Stimulated activated CD4-positive, alpha-beta T cell treated with anti-CD3 and anti-CD28 coated beads, Interleukin-2, amount 100 ng/mL, for 4 hours (primary cell): ENCODE results near the gene BAZ1A.
"Not testable (repeated sequence)": the region's sequence is repeated elsewhere in the genome, so short reads cannot be mapped to it uniquely, and the experiment has no call there.

Source experiments
- DNase-seq: peaks from one replicate; pipeline ENCODE4 v3.0.0-alpha.2; 2020; ENCODE audit warnings: low read depth

Gene BAZ1A

DNA sequence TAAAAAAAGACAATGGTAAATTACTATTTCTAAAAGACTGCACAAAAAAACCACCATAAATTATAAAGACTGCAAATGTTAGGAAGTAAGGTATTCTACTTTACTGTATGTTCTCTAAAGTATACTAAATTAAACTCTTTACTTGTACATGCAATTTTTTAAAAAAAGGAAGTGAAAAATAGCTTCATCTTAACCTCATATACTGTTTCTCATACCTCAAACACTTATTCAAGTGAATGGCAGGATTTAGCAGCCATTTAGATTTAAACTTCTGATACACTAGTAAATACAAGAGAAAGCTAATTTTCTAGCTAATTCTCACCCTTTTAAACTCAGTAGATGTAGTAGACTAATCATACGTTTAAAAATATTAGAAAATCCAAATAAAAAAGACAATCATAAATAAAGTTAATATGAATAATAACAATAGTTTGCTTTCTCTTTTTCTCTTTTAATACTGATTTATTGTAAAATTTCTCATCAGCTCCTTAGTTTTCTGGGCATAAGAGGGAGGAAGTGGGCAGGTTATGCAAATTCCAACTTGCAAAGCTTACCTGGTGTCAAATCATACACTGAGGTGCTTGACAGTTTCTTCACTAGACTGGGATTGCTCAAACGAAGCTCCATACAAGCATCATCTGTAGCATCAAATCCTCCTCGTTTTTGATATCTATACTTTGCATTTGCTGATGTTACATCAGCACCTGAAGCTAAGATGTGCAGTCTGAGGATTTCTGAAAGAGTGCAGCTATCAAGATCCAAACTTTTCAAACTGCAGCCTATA, 89.7 kb downstream of the BAZ1A start:
- no peak for DNase-seq

DNA sequence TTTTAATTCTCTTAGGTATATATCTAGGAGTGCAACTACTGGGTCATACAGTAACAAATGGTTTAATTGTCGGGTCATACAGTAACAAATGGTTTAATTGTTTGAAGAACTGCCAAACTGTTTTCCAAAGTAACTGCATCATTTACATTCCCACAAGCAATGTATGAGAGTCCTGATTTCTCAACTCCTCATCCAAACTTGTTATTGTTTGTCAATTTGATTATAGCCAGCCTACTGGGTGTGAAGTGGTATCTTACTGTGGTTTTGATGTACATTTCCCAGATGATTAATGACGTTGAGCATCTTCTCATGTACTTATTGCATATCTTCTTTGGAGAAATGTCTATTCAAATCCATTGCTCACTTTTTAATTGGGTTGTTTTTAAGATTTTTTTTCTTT, 93.1 kb downstream of the BAZ1A start:
- no peak for DNase-seq

DNA sequence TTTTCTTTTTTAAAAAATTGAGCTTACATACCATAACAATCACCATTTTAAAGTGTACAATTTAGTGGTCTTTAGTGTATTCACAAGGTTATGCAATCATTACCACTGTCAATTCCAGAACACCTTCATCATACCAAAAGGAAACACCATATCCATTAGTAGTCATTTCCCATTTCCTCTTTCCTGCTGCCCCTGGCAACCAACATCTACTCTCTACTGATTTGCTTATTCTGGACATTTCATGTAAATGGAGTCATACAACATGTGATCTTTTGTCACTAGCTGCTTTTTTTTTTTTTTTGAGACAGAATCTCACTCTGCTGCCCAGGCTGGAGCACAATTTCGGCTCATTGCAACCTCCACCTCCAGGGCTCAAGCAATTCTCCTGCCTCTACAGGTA, 93.9 kb downstream of the BAZ1A start:
- DNase-seq = no peak

DNA sequence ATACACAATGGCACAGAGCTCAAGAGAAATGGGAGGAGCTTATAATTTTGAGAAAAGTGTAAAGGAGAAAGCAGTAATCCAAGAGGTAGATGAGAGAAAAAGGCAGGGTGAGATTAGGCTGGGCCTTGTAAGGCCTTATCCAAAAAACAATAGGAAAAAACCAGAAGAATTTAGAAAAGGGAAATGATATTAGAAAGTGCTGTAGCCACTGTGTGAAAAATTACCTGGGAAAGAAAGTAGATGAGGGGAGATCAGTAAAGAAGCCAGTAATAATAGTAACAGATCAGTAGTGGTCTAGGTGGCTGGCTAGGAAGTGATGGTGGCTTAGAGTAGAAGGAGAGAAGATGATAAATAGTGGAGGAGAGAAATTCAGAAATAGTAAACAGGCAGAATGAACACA, 94.5 kb downstream of the BAZ1A start:
- no peak for DNase-seq

GRCh38 chr14:34778744-34779143, 96.4 kb downstream of the BAZ1A start:
- DNase-seq = no peak

GRCh38 chr14:34776611-34777010, 98.5 kb downstream of the BAZ1A start:
- no peak for DNase-seq

- no peak for DNase-seq
Measured at GRCh38 chr14:34775922-34776321, 99.2 kb downstream of the BAZ1A start.

GRCh38 chr14:34775342-34775741, 99.8 kb downstream of the BAZ1A start:
- DNase-seq = no peak

DNA sequence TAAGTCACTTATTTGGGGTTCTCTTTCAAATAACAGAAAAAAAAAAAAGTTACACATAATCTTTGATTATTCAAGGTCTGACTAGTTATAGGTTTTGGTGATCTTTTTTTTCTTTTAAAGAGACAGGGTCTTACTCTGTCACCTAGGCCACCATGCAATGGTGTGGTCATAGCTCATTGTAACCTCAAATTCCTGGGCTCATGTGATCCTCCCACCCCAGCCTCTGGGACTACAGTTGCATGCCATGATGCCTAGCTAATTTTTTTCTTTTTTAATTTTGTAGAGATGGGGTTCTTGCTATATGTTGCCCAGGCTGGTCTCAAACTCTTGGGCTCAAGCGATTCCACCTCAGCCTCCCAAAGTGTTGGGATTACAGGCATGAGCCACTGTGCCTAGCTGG, 104.3 kb downstream of the BAZ1A start:
- no peak for DNase-seq

DNA sequence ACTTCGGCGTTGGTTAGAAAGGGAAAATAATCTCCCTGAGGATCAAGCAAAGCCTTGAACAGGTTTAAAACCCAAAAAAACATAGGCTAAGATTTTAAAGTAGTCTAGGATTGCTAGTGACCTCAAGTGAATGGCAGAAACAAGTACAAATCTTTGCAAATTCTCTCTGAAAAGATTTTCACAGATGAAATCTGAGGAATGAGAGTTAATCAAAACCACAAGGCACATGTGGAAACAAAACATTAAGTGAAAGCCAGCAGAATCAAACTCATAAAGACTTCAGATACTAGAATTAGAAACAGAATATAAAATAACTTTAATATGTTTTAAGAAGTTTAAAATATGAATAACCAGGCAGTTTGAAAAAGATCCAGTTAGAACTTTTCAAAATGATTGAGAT, 108.6 kb downstream of the BAZ1A start:
- no peak for DNase-seq

DNA sequence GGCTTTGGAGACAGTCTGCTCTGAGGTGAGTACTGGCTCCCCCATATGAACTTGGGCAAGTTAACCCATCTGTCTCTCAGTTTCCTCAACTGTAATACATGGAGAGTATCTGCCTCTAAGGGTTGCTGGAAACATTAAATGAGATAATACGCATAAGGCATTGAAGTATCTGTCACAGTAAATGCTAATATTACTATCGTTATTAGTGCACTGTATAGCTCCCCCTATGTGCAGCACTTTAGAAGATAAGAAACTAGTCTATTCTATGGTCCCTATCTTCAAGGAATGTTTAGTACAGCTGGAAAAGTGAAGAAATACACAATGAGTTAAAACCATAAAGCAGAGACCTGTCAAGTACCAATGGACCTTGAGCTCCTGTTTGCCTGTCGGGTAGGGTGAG, 109.1 kb downstream of the BAZ1A start:
- no peak for DNase-seq

GRCh38 chr14:34755215-34755614, 119.9 kb downstream of the BAZ1A start:
- no peak for DNase-seq

DNA sequence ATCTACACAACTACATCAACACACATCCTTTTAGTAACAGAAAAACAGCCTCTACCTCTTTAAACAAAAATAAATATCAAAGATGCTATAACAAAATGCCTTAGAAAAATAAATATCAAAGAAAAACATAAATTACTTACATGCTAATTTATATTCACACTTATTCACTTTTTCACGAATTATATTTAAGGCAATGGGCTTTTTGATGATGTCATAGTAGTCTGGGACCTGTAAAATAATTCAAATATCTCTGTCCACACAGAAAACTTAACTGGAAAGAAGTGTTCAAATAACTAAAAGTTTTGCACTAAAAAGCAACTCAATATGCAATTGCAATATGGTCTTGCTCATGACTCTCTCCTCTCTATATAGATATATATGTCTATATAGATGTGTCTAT, 120.5 kb downstream of the BAZ1A start:
- DNase-seq = no peak

DNA sequence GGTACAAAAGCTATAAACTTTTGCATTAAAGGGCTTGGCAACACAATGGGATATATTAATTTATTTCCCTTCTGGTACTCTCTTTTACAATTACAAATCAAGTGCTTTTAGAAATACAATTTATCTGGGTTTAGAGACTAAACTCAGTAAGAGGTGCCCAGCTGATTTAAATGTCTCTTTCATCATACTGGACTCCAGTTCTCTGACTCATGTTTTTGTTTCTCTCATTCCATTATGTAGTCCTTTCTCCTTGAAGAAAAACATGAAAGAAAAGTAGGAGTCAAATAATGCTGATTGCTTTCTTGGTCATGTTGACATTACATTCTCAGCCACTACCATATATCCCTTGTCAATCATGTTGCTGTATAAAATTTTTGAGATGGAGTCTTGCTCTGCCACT, 124.5 kb downstream of the BAZ1A start:
- DNase-seq = no peak

DNA sequence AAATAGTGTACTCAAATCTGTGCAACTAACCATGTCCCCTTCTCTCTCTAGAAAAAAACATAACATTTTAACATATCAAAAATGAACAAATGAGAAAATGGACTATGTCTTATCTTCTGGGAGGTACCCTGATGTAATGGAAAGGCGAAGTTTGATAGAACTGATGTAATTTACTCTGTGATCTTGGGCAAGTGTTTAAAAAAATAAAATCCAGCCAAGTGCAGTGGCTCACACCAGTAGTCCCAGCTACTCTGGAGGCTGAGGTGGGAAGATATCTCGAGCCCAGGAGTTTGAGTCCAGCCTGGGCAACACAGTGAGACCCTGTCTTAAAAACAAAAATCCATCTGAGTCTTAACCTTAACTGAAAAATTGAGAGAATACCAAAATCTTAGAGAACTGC, 124.9 kb downstream of the BAZ1A start:
- DNase-seq = no peak

GRCh38 chr14:34749408-34749807, 125.8 kb downstream of the BAZ1A start:
- no peak for DNase-seq

- DNase-seq = no peak
Measured at GRCh38 chr14:34742270-34743115, 132.7 kb downstream of the BAZ1A start.

DNA sequence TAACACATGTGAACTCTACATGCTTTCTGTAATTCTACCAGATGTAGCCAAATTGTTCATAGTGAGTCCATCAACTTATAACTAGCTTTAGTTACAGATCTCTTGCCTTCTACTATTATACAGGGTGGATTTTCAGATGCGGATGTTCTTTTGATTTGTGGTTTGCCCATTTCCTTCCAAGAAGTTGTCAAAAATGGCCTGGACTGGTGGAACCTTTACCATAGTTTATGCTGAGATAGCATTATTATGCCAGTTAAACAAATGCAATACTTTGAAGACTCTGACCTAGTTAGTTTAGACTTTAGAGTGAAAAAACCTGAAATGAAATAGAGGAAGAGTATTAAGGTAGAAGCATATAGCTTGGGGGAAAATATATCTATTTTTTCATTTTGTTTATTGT, 133.3 kb downstream of the BAZ1A start:
- no peak for DNase-seq

DNA sequence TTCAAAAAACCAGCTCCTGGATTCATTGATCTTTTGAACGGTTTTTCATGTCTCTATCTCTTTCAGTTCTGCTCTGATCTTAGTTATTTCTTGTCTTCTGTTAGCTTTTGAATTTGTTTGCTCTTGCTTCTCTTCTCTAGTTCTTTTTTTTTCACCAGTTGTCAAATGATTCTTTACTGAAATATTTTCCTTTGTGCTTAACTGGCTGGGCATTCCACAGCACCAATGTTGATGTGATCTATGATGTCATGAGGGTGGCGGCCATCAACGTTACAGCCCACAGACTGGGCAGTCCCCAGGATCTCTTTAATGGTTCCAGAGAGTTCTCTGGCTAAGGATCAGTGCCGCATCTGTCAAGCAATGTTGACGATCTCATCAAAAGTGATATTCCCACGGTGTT, 135.0 kb downstream of the BAZ1A start:
- DNase-seq = not testable (repeated sequence)

DNA sequence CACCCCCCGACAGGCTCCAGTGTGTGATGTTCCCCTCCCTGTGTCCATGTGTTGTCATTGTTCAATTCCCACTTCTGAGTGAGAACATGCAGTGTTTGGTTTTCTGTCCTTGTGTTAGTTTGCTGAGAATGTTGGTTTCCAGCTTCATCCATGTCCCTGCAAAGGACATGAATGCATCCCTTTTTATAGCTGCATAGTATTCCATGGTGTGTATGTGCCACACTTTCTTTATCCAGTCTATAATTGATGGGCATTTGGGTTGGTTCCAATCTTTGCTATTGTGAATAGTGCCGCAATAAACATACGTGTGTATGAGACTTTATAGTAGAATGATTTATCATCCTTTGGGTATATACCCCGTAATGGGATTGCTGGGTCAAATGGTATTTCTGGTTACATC, 138.1 kb downstream of the BAZ1A start:
- not testable (repeated sequence) for DNase-seq

- DNase-seq = no peak
Measured at GRCh38 chr14:34733245-34733644, 141.9 kb downstream of the BAZ1A start.

DNA sequence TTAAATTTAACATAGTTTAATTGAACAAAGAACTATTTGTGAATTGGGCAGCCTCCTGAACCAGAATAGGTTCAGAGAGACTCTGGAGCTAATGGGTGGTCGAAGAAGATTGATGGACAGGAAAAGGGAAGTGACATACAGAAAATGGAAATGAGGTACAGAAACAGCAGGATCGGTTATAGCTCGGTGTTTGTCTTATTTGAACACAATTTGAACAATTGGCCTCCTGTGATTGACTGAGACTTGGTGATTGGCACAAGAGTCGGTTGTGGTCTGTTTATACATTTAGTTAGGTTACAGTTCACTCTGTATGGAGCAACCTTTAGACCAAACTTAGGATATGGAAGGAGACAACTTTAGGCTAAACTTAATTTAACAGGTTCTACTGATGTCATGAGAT, 142.4 kb downstream of the BAZ1A start:
- no peak for DNase-seq

DNA sequence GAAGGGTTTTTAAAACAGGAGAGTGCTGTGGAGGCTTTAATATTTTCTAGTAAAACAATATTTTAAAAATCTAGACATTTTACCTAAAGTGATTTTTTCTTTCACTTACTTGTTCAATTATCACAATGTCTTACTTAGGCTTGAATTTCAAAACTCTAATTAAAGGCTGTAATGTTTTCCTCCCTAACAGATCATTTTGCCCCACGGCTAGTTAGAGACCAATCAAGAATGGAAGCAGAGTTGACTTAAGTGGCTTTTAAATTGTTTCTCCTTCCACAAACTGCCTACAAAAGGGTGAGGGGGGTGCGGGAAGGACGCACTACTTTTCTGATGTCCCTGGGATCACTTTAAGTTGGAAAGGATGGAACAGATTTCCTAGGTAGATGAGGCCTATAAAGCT, 151.3 kb downstream of the BAZ1A start:
- no peak for DNase-seq
